GM20431 (cell line): ENCODE results near the gene RASGRP1.

Source experiments
- in situ Hi-C: fragments of 300-500 bp; cut with MseI, MboI; formaldehyde crosslinking; loops from one replicate; pipeline ENCODE4 v1.15.0; 2020; ENCODE audit warnings: low sequenced_read_pairs; ENCODE audit not compliant: unreplicated experiment

Gene RASGRP1

DNA sequence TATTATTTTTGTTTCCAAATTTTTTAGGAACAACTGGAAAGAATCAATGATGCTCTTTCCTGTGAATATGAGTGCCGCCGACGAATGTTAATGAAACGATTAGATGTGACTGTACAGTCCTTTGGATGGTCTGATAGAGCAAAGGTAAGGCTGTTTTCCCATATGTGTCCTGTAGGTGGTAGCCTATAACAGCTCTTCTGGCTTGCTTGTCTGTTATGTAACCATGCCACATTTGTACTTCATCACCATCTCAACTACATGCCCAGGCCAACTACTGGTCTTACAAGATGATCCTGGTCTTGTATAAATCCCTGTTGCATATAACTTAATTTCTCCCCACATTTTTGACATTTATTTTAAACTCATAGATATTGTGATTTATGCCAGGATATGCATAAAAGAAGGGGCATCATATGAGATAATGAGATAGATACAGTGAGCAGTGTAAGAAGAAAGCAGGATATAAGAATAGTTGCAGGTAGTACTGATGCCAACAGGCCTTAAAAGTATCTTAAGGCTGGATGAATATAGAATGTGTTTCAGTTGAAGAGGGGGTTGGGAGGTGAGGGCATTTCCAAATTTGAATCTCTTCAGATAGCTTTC, 90.4 kb downstream of the RASGRP1 start:
- in situ Hi-C loops, result loop anchor here (10.0 kb wide), 1 partner anchor 211 kb away; no protein-coding TSS in a partner anchor

DNA sequence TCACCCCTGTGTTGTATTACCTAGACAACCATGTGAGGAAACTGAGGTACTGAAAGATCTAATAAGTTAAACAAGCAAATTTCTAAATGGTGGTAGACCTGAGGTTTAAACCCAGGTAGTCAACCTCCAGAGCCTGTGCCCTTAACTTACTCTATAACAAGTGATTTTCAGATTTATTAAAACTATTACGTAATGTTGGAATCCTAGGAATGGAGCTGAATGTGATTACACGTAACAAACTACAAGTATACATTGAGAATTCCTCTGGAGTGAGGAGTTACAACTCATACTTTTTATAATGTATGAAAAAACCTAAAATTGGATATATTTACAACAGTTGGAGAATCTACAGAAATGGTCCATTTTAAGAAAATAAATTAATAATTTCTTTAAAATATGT, 92.6 kb downstream of the RASGRP1 start:
- in situ Hi-C loops, result loop anchor here (10.0 kb wide), 1 partner anchor 213 kb away; no protein-coding TSS in a partner anchor

DNA sequence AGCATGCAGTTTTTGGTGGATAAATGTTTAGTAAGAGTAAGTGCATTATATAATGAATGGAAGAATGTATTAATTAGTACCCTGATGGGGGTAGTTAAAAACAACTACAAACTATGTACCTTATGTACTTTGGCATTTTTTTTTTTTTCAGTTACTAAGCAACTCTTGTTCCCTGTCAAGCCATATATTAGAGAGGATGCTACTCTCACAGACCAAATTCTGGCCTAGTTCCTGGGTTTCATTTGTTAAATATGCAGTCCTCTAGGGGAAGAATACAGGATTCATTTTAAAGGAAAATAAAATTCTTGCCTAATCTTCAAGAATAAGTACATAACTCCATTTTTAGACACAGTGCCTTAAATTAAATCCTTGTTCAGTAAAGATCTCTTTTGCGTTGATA, 93.8 kb downstream of the RASGRP1 start:
- in situ Hi-C loops, result loop anchor here (10.0 kb wide), 1 partner anchor 214 kb away; no protein-coding TSS in a partner anchor

DNA sequence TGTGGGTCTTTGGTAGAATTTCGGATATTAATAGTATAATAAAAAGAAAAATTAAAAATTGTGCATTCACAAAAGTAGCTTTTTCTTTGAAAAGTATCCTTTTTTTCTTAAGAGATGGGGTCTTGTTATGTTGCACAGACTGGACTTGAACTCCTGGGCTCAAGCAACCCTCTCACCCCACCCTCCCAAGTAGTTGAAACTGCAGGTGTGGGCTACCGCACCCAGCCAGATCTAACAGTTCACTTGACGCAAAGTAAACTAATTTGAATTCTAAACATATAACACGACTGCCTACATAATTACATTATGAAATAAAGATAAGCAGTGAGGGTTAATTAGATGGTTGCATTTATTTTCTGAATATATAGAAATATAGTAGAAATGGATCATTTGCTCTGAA, 99.9 kb downstream of the RASGRP1 start:
- in situ Hi-C loops, result no loop called here

DNA sequence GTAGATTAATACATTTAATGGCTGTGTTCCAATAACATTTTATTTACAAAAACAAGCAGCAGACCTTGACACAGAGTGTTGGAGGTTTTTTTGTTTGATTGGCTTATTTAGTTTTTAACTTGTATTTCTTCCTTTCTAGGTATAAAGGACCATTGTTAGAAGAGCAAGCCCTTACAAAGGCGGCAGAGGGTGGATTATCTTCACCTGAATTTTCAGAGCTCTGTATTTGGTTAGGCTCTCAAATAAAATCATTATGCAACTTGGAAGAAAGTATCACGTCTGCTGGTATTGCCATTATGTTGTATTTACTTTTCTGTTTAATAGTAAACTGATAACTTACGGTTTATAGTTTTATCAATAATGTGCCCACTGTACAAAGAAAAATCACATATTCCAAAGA, 100.7 kb downstream of the RASGRP1 start:
- in situ Hi-C loops, result no loop called here

DNA sequence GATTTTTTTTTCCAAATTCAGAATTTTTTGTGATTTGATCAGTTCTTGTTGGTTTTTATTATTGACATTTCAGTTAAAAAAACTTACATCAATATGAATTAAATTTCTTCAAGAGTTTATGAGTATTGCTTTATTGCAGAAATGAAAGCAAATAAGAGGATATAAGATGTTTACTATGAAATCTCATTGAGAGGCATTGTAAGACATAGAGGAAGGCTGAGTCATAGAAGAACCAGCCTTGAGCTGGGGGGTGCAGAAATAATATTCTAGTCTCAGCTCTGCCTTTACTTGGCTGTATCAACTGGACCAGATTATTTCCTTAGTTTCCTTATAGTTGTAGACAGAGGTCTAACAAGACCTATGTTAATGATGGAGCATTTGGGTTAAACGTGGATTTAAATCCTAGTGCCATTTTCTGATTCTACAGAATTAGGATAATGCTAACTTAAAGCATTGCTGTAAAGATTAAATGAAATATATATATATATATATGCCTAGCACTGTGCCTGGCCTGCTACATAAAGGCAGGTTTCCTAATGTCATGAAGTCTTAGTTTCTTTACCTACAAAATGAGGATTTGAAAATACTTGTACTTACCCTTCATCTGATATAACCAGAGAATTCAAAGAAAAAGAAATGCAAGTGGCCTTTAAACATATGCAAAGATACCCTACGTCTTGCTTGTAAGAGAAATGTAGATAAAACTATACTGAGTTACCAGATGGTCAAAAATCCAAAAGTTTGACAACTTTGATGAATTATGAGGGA, 103.4 kb downstream of the RASGRP1 start:
- in situ Hi-C loops, result no loop called here

DNA sequence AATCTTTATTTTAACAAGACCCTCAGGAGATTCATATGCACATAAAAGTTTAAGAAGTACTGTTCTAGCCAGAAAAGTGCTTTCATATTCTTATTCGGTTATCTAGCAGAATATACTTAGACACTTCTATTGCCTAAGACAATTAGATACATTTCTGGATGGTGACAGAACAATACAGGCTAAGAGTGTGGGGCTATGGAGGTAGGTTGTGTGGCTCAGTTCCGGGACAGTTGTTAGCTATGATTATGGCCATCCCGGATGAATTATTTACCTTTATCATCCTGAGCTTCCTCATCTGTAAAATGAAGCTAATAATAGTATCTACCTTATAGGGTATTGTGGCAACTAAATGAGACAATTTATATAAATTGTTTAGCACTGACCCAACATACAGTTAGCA, 104.1 kb downstream of the RASGRP1 start:
- in situ Hi-C loops, result no loop called here

DNA sequence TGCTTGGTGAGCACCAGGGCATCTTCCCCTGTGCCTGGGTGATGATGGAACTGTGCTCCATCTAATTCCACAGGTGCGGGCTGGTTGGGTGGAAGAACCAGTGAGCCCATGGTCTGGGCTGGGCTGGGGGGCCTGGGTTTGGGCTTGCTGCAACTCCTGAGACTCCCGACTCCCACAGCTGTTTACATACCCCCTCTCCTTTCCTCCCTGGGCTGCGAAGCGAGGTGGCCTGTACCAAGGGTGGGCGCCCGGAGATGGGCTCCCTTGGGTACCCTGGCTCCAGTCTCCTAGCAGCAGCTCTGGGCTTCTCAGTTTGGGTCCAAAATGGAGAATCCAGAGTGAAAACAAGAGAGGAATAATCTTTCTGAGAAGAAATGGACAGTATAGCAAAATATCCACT, 105.1 kb downstream of the RASGRP1 start:
- in situ Hi-C loops, result no loop called here

DNA sequence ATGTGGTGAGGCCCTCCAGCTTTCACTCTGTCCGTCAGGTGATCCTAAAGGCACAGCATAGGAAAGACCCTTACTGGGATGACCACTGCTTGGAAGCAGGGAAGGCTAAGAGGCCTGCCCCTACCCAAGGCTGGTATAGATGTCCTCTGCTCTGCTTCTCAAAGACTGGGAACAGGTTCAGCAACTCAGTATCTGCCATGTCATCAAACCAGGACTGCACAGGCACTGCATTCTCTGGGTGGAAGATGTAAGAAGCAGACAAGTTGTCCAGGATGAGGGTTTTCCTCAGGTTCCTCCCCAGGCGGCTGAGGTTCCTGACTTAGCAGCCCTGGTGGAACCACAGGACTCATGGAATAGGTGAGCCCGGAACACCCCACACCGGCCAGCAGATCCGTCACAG, 106.0 kb downstream of the RASGRP1 start:
- in situ Hi-C loops, result no loop called here

DNA sequence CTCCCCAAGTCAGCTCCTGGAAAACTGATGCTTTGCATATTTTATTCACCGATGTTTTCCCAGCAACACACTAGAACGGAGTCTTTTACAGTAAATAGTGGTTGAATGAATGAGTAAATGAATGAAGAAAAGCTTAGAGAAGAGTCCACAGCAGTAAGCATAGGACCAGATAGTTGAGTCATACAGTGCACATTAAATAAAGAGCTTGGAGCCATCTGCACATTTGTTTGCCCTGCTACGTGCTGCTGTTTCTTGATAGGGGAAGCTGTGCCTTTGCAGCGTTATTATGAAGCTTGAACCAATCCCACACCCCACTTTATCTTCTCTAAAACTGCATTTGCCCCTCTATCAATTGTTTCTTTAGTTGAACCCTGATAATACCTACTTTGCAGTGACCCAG, 109.5 kb downstream of the RASGRP1 start:
- in situ Hi-C loops, result no loop called here

DNA sequence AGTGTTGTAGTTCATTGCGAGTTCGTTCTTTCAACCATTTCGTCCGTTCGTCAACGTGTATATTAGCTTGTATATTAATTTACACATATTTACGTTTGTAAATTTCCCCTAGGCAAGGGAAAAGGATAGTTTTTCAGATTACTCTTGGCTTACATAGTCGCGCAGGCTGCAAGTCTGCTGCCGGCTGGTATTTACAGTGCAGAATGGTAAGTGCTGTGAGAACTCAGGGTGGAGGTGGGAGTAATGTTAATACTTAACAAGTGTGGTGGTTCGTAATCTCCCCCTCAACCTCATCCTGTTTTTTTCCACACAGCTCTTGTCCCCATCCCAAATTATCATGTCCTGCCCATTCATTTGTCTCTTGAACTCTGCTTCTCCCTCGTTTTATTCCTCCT, 109.9 kb downstream of the RASGRP1 start:
- in situ Hi-C loops, result no loop called here

DNA sequence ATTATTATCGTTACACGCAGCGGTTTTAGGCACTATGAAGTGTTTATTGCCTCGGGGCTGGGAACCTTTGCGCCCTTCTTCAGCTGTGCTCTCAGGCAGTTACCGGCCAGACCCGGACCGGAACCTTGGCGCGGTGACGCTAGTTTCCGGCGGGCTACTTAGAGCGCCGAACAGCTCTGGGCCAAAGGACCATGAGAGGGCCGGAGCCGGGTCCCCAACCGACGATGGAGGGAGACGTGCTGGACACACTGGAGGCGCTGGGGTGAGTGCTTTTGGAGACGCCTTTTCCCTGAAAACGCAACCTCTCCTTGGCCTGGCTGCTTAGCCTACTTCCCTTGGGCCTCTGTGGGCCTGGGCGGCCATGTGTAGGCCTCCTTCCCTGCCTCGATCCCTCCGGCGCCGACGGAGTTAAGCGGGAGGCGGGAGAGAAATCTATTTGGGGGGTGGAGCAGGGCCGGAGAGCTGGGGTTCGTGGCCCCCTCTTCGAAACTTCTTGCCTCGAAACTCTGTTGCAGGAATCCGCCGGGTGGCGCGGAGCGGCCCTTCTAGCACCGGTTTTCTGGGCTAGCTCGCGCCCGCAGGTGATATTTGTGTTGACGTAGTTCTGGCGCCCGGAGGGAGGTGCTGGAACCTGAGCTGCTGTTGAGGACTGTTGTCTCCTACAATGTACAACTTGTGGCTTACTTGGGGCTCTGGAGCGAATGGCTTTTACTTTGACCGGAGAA, 110.5 kb downstream of the RASGRP1 start, which contains the start of gene FAM98B:
FAM98B (plus strand) TSS at position 157 of the 725 bp plus-strand sequence; CDS start at position 192, 35 bp downstream.
- in situ Hi-C loops, result no loop called here

DNA sequence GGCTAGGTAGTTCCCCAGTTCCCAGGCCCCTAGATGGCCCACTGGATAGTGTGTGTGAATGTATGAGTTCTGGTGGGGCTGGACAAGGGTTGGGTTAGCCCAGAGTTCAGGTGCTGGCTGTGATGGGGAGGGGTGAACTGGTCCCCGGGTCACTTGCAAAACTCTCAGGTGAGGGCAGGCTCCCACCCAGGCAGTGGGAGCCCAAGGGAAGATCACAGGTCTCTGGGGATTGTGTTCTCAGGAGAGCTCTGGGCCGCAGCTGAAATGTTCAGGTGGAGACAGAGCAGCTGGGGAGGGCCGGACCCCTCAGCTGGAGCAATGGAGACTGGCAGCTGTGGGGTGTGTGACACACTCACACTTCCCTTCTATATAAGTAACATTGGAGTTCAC, 123.5 kb downstream of the RASGRP1 start:
- in situ Hi-C loops, result no loop called here

DNA sequence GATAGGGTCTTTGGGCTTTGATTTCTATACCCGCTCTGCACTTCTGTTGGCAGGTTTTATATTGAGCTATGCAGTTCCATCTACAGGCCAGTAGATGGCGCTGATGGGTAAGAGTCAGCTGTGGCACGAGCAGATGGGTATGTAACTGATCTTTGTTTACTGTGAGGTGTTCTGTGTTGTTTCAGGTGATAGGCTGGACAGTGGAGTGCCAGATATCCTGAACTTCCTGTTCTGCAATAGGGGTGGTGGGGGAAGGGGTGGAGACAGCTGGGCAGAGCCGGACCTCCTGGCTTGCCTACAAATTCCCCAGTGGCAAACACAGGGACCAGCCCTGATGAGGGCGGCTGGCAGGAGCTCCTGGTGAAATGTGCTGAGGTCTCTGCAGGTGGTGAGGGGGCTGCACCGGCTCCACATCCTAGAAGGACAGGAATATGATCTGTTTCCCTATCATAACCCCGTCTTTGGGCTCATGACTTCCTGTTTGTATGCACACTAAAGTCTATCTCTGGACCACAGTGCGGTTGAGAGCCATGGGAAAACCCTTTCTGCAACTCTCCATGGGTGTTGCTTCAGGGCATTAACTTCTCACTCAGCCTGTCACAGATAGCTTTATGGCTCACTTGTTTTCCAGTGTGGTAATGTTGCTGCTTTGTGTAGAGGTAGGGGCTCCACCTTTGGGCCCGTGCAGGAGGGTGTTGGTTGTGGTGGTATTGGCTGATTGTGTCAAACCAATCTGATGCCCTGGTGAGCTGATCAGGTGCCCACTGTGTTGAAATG, 124.1 kb downstream of the RASGRP1 start:
- in situ Hi-C loops, result no loop called here
